Liver (tissue), 9 donors: ENCODE results near the gene PTPRH. TPM values are rescaled to one million over a fixed set of nuclear protein-coding genes. Genes with fewer than 3 reads are reported as not detected.

Experiments
- DNase-seq: peaks from one replicate; pipeline ENCODE4 v3.0.0-alpha.2; 2017; ENCODE audit warnings: low spot score
- H3K27ac ChIP-seq, 2 donors: one replicate each; pipeline ENCODE4 v1.7.0; 2013; ENCODE audit warnings: inconsistent platforms in 2 of 2, low read length in 2 of 2, control low read depth in 1 of 2, low read depth in 1 of 2, mild to moderate bottlenecking in 1 of 2
- H3K27me3 ChIP-seq, 4 donors: one replicate each; pipeline versions ENCODE4 v1.6.1 to v1.7.0; 2013; ENCODE audit warnings: low read length in 3 of 4, inconsistent platforms in 1 of 4, mild to moderate bottlenecking in 1 of 4, moderate library complexity in 1 of 4; ENCODE audit not compliant: control insufficient read depth in 4 of 4, insufficient read depth in 4 of 4
- H3K36me3 ChIP-seq, 4 donors: one replicate each; pipeline versions ENCODE4 v1.6.1 to v1.7.0; 2013; ENCODE audit warnings: low read length in 3 of 4, mild to moderate bottlenecking in 3 of 4, low read depth in 1 of 4, moderate library complexity in 1 of 4; ENCODE audit not compliant: control insufficient read depth in 4 of 4, insufficient read depth in 3 of 4
- H3K4me1 ChIP-seq, 4 donors: one replicate each; pipeline versions ENCODE4 v1.6.1 to v1.7.0; 2013; ENCODE audit warnings: low read length in 3 of 4, mild to moderate bottlenecking in 3 of 4, moderate library complexity in 1 of 4; ENCODE audit not compliant: control insufficient read depth in 4 of 4, insufficient read depth in 4 of 4
- H3K4me3 ChIP-seq, 3 donors: one replicate each; pipeline versions ENCODE4 v1.6.1 to v1.7.0; 2013; ENCODE audit warnings: low read length in 3 of 3, control low read depth in 1 of 3, low read depth in 1 of 3, mild to moderate bottlenecking in 1 of 3
- H3K9ac ChIP-seq, 2 donors: one replicate each; pipeline ENCODE4 v1.7.0; 2013; ENCODE audit warnings: low read length in 2 of 2, mild to moderate bottlenecking in 2 of 2, moderate library complexity in 2 of 2, control low read depth in 1 of 2, low read depth in 1 of 2
- H3K9me3 ChIP-seq, 4 donors: one replicate each; pipeline versions ENCODE4 v1.6.1 to v1.7.0; 2013; ENCODE audit warnings: low read length in 3 of 4; ENCODE audit not compliant: control insufficient read depth in 4 of 4
- ATF3 ChIP-seq: IDR thresholded peaks from 2 replicates; pipeline ENCODE4 v1.6.1; 2016; ENCODE audit warnings: antibody characterized with exemption
- CTCF ChIP-seq: fragments of 150-350 bp; IDR thresholded peaks from 2 replicates; pipeline ENCODE4 v1.5.1; 2017; ENCODE audit warnings: improper control_type of control experiment, low read depth, low read length; ENCODE audit not compliant: missing input control
- EGR1 ChIP-seq, 2 donors: IDR thresholded peaks; 2 replicates each; pipeline ENCODE4 v1.6.1; 2016 to 2018; ENCODE audit warnings: antibody characterized with exemption in 2 of 2, low read depth in 2 of 2
- FOXA1 ChIP-seq: IDR thresholded peaks from 2 replicates; pipeline ENCODE4 v1.6.1; 2016; ENCODE audit warnings: antibody characterized with exemption
- FOXA2 ChIP-seq: IDR thresholded peaks from 2 replicates; pipeline ENCODE4 v1.6.1; 2016; ENCODE audit warnings: antibody characterized with exemption
- GABPA ChIP-seq, 2 donors: IDR thresholded peaks in 1 of 2; conservative IDR thresholded peaks in 1 of 2; 2 replicates each; pipeline ENCODE4 v1.6.1; 2016; ENCODE audit warnings: antibody characterized with exemption in 2 of 2, mild to moderate bottlenecking in 1 of 2, moderate library complexity in 1 of 2
- HNF4A ChIP-seq, 2 donors: conservative IDR thresholded peaks; 2 replicates each; pipeline ENCODE4 v1.6.1; 2016; ENCODE audit warnings: antibody characterized with exemption in 2 of 2, mild to moderate bottlenecking in 2 of 2
- HNF4G ChIP-seq: IDR thresholded peaks from 2 replicates; pipeline ENCODE4 v1.6.1; 2016; ENCODE audit warnings: antibody characterized with exemption
- JUND ChIP-seq, 2 donors: IDR thresholded peaks; 2 replicates each; pipeline ENCODE4 v1.6.1; 2016; ENCODE audit warnings: antibody characterized with exemption in 2 of 2
- MAX ChIP-seq: IDR thresholded peaks from 2 replicates; pipeline ENCODE4 v1.6.1; 2016; ENCODE audit warnings: antibody characterized with exemption
- NR2F2 ChIP-seq: IDR thresholded peaks from 2 replicates; pipeline ENCODE4 v1.6.1; 2016; ENCODE audit warnings: antibody characterized with exemption
- RAD21 ChIP-seq, 2 donors: IDR thresholded peaks; 2 replicates each; pipeline ENCODE4 v1.6.1; 2016; ENCODE audit warnings: antibody characterized with exemption in 2 of 2, mild to moderate bottlenecking in 2 of 2
- RXRA ChIP-seq, 2 donors: IDR thresholded peaks; 2 replicates each; pipeline ENCODE4 v1.6.1; 2017 to 2018; ENCODE audit warnings: antibody characterized with exemption in 2 of 2, mild to moderate bottlenecking in 1 of 2
- SP1 ChIP-seq: IDR thresholded peaks from 2 replicates; pipeline ENCODE4 v1.6.1; 2018; ENCODE audit warnings: antibody characterized with exemption, mild to moderate bottlenecking
- TAF1 ChIP-seq: conservative IDR thresholded peaks from 2 replicates; pipeline ENCODE4 v1.6.1; 2016; ENCODE audit warnings: antibody characterized with exemption, mild to moderate bottlenecking
- YY1 ChIP-seq: IDR thresholded peaks from 2 replicates; pipeline ENCODE4 v1.6.1; 2016; ENCODE audit warnings: antibody characterized with exemption, mild to moderate bottlenecking
- WGBS: extraction: QIAGEN DNeasy Blood & Tissue Kit; methylation state at CpG from one replicate; pipeline ENCODE4 v1.1.7; 2013; 5-methylcytosine and 5-hydroxymethylcytosine counted together
- polyA plus RNA-seq, 2 donors: library from polyadenylated mRNA; stranded (reverse) in 1 of 2; unstranded in 1 of 2; fragments of 200-250 nt in 1 of 2; fragments of >200 nt in 1 of 2; fragmentation: Nextera tagmentation in 1 of 2; extraction: Ambion mirVana in 1 of 2; gene quantifications; one replicate each; pipeline versions ENCODE4 v1.2.1 to v1.2.3, GENCODE V29; 2013 to 2015
- total RNA-seq, 2 donors: library from RNA; depleted of rRNA; stranded (reverse); fragments of >200 nt; gene quantifications; one replicate each; pipeline ENCODE4 v1.2.3, GENCODE V29; 2014
- donor health status: healthy.
- donor health status: healthy.
- donor health status: healthy.
- donor health status: healthy.
- donor health status: healthy.

PTPRH gene
- total and polyA plus RNA-seq, 4 donors: 3.1 to 20.4 (median 11.4) TPM

- H3K9me3 ChIP-seq: no peaks in the 10 kb centered on the region
- WGBS: 33% methylated on average over 9 of the region's 9 CpGs
- TF ChIP-seq FOXA2 (no peak), FOXA1 (no peak), RXRA (IDR thresholded peaks at IDR 0.05) (no peak), YY1 (no peak), NR2F2 (no peak), RAD21 (IDR thresholded peaks at IDR 0.05) (no peak), SP1 (no peak), ATF3 (no peak), TAF1 (no peak), HNF4G (no peak), HNF4A (conservative IDR thresholded peaks at IDR 0.05) (no peak), CTCF (no peak), GABPA (IDR thresholded peaks at IDR 0.05 in 1 of 2, conservative IDR thresholded peaks at IDR 0.05 in 1 of 2) (no peak)
- H3K36me3 ChIP-seq: no peaks in the 10 kb centered on the region
- H3K4me1 ChIP-seq: peaks cover 0 to 3% (median 0%) of the 10 kb centered on the region in 4 donors
- no peak for DNase-seq
- H3K27me3 ChIP-seq: peaks cover 0 to 7% (median 3%) of the 10 kb centered on the region in 4 donors
- H3K27ac ChIP-seq: no peak overlapping the region
- H3K4me3 ChIP-seq: no peak overlapping the region
- no peak overlapping the region for H3K9ac ChIP-seq
Observed at GRCh38 chr19:55147545-55148251, 61.6 kb downstream of the PTPRH start.

- no peak for TF ChIP-seq HNF4G
- TF ChIP-seq CTCF: no peak
- TF ChIP-seq JUND (IDR thresholded peaks at IDR 0.05): no peak
- TF ChIP-seq NR2F2: no peak
- no peak for TF ChIP-seq MAX
- no peak for TF ChIP-seq HNF4A (conservative IDR thresholded peaks at IDR 0.05)
- no peak for TF ChIP-seq TAF1
- TF ChIP-seq YY1: no peak
- no peak for TF ChIP-seq GABPA (IDR thresholded peaks at IDR 0.05 in 1 of 2, conservative IDR thresholded peaks at IDR 0.05 in 1 of 2)
- no peak for TF ChIP-seq FOXA2
- TF ChIP-seq SP1: no peak
- no peak for TF ChIP-seq EGR1 (IDR thresholded peaks at IDR 0.05; ENCODE audit: low read depth in 2 of 2)
- no peaks in the 10 kb centered on the region for H3K36me3 ChIP-seq
- no peak overlapping the region for H3K4me3 ChIP-seq
- no peaks in the 10 kb centered on the region for H3K9me3 ChIP-seq
- no peak overlapping the region for H3K27ac ChIP-seq
- peaks cover 0 to 3% (median 0%) of the 10 kb centered on the region in 4 donors for H3K4me1 ChIP-seq
- peaks cover 0 to 7% (median 3%) of the 10 kb centered on the region in 4 donors for H3K27me3 ChIP-seq
- H3K9ac ChIP-seq: no peak overlapping the region
- no peak for DNase-seq
- WGBS: 4% methylated on average over 27 of the region's 27 CpGs
Observed at GRCh38 chr19:55146705-55147273, 62.5 kb downstream of the PTPRH start.
